COLO668 (cell line): ENCODE results near the gene KIF27.
"Not testable (repeated sequence)": the region's sequence is repeated elsewhere in the genome, so short reads cannot be mapped to it uniquely, and the experiment has no call there.

Source experiments
- DNase-seq: peaks from one replicate; lab custom pipeline; 2025; ENCODE audit not compliant: unreplicated experiment; lab: John Stamatoyannopoulos, UW

KIF27 gene

GRCh38 chr9:83817356-83818278 is 103.6 kb downstream of the KIF27 start, which contains the start of gene GKAP1:
TSS of gene GKAP1 (minus strand) at chr9:83817769. CDS start at chr9:83806517, 11,252 bp downstream.
- peak; percentile 88 for DNase-seq

- not testable (repeated sequence) for DNase-seq
Measured at GRCh38 chr9:83817011-83817355, 104.2 kb downstream of the KIF27 start.

- not testable (repeated sequence) for DNase-seq
Measured at GRCh38 chr9:83815120-83815519, 106.1 kb downstream of the KIF27 start.

GRCh38 chr9:83809213-83809612 is 112.0 kb downstream of the KIF27 start:
- DNase-seq: not testable (repeated sequence)

- DNase-seq: not testable (repeated sequence)
Measured at GRCh38 chr9:83804454-83804853, 116.8 kb downstream of the KIF27 start.

GRCh38 chr9:83803941-83804340 is 117.3 kb downstream of the KIF27 start:
- DNase-seq: not testable (repeated sequence)

- no peak for DNase-seq
Measured at GRCh38 chr9:83800236-83801033, 120.8 kb downstream of the KIF27 start.

- DNase-seq: no peak
Measured at GRCh38 chr9:83794051-83794450, 127.2 kb downstream of the KIF27 start.

- DNase-seq: no peak
Measured at GRCh38 chr9:83792746-83793145, 128.5 kb downstream of the KIF27 start.
